ENCODE results near the gene RBM15B.
"Not testable (repeated sequence)": the region's sequence is repeated elsewhere in the genome, so short reads cannot be mapped to it uniquely, and the experiment has no call there.

RBM15B gene, protein sequence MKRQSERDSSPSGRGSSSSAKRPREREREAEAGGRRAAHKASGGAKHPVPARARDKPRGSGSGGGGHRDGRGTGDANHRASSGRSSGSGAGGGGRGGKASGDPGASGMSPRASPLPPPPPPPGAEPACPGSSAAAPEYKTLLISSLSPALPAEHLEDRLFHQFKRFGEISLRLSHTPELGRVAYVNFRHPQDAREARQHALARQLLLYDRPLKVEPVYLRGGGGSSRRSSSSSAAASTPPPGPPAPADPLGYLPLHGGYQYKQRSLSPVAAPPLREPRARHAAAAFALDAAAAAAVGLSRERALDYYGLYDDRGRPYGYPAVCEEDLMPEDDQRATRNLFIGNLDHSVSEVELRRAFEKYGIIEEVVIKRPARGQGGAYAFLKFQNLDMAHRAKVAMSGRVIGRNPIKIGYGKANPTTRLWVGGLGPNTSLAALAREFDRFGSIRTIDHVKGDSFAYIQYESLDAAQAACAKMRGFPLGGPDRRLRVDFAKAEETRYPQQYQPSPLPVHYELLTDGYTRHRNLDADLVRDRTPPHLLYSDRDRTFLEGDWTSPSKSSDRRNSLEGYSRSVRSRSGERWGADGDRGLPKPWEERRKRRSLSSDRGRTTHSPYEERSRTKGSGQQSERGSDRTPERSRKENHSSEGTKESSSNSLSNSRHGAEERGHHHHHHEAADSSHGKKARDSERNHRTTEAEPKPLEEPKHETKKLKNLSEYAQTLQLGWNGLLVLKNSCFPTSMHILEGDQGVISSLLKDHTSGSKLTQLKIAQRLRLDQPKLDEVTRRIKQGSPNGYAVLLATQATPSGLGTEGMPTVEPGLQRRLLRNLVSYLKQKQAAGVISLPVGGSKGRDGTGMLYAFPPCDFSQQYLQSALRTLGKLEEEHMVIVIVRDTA

GRCh38 chr3:51391075-51391565 is at the start of gene RBM15B:
RBM15B (plus strand) TSS chr3:51391285; CDS start chr3:51391400, 115 bp downstream.
- DNase-seq: peak; percentile 94 to 97 (median 96)

DNA sequence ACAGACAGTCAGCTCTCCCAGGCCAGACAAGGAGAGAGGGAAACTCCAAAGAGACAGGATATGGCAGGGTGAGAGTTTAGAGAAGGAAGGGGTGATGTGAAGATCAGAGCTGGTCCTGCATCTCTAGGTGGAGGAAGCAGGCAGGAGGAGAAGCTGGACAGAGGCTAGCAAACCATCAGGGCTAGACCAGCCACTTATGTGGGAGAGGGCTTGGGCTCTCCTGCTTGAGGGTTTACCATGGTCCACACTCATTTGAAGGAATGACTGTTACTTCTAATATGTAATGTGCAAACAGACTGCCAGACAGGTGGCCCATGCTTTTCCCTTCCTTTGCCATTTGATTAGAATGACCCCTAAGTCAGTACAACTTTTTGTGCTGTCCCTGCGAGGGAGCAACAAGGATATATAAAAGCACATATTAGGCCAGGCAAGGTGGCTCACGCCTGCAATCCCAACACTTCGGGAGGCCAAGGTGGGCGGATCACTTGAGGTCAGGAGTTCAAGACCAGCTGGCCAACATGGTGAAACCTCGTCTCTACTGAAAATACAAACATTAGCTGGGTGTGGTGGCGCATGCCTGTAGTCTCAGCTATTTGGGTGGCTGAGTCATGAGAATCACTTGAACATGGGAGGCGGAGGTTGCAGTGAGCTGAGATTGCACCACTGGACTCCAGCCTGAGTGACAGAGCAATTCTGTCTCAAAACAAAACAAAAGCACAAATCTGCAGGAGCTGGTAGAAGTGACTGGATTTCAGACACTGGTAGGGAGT is 47.0 kb upstream of the RBM15B start:
- no peak for DNase-seq

DNA sequence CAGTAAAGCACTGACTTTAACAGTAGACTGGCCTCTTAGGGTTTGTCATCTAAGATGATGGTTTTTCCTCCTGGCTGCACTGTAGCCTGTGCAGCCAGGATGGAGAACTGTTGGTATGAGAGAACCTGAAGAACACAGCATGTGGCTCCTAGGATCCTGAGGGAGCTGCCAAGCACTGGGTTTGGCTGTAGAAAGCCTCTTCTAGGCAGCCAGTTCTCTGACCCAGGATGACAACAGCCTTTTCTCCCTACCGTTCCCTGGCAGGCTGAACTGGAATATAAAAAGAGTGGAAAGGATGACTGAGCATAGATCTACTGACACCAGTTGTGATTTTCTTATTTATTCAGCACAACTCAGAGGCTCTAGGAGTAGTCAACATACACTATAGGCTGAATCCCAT is 40.3 kb upstream of the RBM15B start:
- no peak for DNase-seq

DNA sequence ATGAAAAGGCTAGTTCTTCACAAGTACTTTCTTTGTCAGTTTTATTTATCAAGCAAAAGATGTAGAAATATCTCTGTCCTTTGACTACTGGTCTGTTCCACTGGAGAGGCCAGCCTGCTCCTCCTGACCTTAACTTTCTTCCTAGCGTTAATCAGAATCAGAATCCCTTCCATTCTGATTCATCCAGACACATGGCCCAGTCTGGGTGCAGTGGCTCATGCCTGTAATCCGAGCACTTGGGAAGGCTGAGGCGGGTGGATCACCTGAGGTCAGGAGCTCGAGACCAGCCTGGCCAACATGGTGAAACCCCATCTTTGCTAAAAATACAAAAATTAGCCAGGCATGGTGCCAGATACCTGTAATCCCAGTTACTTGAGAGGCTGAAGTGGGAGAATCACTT is 38.0 kb upstream of the RBM15B start:
- DNase-seq: no peak

DNA sequence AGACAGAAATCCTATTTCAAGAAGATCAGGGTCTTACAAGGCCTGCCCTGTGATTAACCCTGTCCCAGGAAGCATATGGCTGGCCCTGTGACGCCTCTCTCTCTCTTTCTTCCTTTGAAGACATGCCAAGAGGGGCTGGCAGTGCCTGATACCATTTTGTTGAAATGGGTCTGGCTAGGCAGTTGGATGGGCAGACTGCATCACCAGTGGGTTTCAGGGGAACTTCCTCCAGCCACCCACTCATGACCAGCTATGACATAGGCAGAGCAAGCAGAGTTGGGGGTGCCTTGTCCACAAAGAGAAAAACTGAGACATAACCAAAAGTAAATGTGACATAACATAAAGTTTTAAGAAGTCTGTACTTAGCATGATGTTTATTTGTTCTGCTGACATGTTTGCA is 37.4 kb upstream of the RBM15B start:
- DNase-seq: no peak

- no peak for DNase-seq
Measured at GRCh38 chr3:51354172-51354571, 36.9 kb upstream of the RBM15B start.

DNA sequence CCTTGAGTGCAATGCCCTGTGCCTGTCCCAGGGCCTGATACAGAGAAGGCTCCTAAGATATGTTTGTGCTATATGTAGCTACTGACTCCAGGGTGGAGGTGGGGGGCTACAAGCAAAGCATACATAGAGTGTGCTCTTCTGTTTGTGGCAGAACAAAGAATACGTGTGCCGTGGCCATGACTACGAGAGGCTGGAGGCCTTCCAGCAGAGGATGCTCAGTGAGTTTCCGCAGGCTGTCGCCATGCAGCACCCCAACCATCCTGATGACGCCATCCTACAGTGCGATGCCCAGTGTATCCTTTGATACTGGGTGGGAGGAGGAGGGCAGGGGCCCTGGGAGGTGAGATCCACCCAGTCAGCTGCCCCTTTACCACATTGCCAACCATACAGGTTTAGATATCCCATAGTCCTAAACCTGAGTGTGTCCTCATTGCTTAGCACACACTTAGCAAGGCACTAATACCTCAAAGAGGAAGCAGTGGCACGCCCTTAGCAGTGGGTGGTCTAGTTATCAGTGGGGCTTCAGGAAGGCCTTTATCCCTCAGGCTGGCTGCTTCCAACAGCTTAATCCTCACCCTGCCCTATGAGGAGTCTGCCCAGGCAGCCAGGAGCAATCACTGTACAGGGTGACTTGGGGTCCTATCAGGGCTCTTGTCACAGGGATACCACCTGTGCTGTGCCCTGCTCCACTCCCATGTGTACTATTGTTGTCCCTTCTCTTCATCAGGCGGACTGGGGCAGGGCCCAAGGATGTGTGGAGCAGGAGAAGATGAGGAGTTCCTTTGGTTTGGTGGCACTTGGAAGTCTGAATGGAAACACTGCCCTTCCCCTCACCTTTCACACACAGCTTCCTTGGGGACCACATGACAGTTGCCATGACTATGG is 36.1 kb upstream of the RBM15B start:
- no peak for DNase-seq

GRCh38 chr3:51355891-51356578 is 35.0 kb upstream of the RBM15B start:
- DNase-seq: no peak

DNA sequence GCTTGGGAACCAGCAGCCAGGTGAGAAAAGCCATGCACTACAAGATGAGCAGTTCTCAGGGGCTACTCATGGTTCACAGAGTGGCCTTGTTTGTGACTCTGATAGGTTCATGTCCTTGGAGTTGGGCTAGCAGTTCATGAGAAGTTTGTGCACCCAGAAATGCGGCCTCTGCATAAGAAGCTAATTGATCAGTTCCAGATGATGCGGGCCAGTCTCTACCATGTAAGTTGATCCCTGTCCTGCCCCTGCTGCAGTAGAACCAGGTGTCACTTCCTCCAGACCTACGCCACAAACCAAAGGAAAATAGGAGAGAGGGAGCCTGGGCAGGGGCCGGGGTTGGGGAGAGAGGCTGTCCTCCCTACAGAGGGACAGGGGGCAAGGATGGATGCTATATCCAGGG is 33.2 kb upstream of the RBM15B start:
- no peak for DNase-seq

GRCh38 chr3:51358981-51359380 is 32.1 kb upstream of the RBM15B start:
- no peak for DNase-seq

- DNase-seq: no peak
Measured at GRCh38 chr3:51360806-51361205, 30.3 kb upstream of the RBM15B start.

DNA sequence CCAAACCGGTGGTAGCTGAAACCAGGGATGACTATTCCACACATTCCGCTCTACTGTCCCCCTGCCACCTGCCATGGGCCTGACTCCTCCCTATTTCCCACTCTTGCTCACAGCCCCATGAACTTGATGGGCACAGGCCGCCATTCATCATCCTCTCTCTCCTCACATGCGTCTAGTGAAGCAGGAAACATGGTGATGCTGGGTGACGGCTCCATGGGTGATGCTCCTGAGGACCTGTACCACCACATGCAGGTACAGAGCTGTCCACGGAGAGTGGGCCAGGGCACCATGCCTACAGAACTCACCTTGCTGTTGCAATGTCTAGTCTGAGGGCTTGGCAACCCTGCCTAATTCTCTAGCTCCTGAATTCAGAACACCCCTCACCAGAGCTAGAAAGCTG is 29.3 kb upstream of the RBM15B start:
- DNase-seq: no peak

DNA sequence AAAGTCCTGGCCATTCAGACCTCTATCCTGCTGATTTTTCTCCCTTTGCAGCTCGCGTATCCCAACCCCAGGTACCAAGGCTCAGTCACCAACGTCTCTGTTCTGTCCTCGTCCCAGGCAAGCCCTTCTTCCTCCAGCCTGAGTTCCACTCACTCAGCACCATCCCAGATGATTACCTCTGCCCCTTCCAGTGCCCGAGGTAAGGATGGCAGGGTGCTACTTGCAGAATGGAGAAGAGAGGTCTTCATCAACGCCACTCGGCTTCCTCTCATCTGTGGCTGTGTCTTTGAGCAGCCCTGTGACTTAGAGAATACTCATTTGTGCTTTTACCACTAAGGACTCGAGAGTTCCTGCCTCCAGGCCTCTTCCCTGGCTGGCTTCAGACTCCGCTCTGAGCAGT is 28.6 kb upstream of the RBM15B start:
- no peak for DNase-seq

DNA sequence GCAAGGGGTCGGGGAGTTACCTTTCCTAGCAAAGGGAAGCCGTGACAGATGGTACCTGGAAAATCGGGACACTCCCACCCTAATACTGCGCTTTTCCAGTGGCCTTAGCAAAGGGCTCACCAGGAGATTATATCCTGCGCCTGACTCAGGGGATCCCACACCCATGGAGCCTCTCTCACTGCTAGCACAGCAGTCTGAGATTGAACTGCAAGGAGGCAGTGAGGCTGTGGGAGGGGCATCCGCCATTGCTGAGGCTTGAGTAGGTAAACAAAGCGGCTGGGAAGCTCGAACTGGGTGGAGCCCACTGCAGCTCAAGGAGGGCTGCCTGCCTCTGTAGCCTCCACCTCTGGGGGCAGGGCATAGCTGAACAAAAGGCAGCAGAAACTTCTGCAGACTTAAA is 22.8 kb upstream of the RBM15B start:
- DNase-seq: not testable (repeated sequence)

GRCh38 chr3:51371943-51372557 is 19.0 kb upstream of the RBM15B start:
- peak in 1 of 4 experiments; percentile 19 for DNase-seq

DNA sequence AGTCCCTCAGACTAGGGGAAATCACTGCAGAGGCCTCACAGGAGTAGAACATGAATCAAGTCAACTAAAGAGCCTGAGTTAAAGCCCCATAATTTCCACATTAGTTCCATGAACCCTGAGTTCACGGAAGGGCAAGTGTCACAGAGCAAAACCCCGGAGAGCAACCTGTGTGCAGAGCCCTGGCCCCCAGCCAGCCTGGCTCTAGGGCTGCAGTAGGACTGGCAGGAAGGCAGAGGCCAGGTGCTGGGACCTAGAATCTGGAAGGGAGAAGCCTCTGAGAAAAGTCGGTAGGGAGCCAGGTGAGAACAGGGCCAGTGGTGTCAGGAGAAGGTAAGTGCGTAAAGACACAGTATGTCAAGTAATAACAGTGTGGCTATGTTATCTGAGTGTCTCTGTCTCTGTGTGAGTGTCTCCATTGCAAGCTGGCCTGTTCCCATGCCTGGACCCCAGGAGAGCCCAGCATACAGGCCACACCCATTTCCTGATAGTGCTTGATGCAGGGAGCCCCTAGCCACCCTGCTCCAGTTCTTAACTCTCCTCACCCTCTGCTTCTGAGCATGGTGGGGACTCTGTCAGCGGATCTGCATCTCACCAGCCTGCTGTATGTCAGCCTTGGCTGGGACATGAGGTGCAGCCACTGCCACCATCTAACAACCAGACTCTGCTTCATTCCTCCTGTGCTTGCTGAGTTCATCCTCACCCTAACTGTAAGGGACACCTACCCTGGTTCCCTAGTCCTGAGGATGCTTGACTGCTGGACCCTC is 17.2 kb upstream of the RBM15B start:
- DNase-seq: no peak

GRCh38 chr3:51374456-51374855 is 16.6 kb upstream of the RBM15B start:
- DNase-seq: no peak

DNA sequence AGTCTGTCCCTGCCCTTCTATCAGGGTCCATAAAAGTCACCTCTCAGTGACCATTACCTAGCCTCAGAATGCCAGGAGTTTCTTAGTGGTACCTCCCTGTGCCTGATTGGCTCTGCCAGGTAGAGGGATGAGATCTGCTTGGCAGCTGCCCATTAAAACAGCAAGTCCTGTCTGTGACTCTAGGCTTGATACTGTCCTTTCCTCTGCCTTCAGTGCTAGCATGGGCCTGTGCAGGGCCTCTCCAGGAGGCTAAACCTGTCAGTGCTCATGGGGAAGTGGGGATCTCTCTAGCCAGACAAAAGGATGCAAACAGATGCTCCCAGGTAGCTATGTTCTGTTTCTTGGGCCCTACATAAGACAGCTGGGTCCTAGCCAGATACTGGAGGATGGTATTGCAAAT is 15.9 kb upstream of the RBM15B start:
- no peak for DNase-seq

GRCh38 chr3:51375571-51375970 is 15.5 kb upstream of the RBM15B start:
- DNase-seq: no peak

DNA sequence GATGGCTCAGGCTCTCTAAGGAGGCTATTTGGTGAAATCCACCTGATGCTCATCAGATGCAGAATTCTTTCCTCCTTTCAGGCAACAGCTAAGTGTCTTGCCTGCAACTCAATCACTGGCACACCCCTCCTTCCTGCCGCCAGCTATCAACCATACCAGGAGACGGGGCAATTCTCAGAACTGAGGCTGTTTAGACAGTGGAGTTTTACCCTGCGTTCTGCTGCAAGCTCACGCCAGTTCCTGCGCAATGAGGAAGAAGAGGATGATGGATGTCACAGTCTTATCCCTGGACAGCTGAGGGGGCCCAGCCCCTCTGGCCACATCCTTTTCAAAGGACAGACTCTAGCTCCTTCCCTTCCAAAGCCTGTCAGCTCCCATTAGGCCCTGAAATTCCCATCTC is 13.0 kb upstream of the RBM15B start:
- no peak for DNase-seq
